CD14-positive monocyte (primary cell): ENCODE data around the gene IL17B. TPM values are rescaled to one million over a fixed set of nuclear protein-coding genes. Genes with fewer than 3 reads are reported as not detected.

Source experiments
- DNase-seq, 3 donors: peaks; one replicate each; pipeline ENCODE4 v3.0.0-alpha.2; 2011 to 2022
- H2AFZ ChIP-seq: 2 replicates; pipeline ENCODE4 v1.6.0; 2012; ENCODE audit warnings: mild to moderate bottlenecking, low read depth, low read length, inconsistent platforms; ENCODE audit not compliant: insufficient read depth, poor library complexity, severe bottlenecking
- H3K27ac ChIP-seq, 2 donors: 1 replicate in 1 of 2; 2 replicates in 1 of 2; pipeline ENCODE4 v1.5.1; 2012 to 2013; ENCODE audit warnings: low read length in 2 of 2, control low read depth in 1 of 2, inconsistent platforms in 1 of 2, low read depth in 1 of 2, mild to moderate bottlenecking in 1 of 2
- H3K27me3 ChIP-seq, 2 donors: one replicate each; pipeline versions ENCODE4 v1.6.0 to v1.6.1; 2011 to 2013; ENCODE audit warnings: low read length in 2 of 2; ENCODE audit not compliant: control insufficient read depth in 2 of 2, insufficient read depth in 2 of 2
- H3K36me3 ChIP-seq, 2 donors: replicated peaks in 1 of 2; 1 replicate in 1 of 2; 2 replicates in 1 of 2; pipeline versions ENCODE4 v1.5.1 to v1.6.1; 2012 to 2013; ENCODE audit warnings: low read length in 2 of 2, control low read depth in 1 of 2, inconsistent platforms in 1 of 2, mild to moderate bottlenecking in 1 of 2; ENCODE audit not compliant: insufficient read depth in 2 of 2, control insufficient read depth in 1 of 2
- H3K4me1 ChIP-seq, 2 donors: 1 replicate in 1 of 2; 2 replicates in 1 of 2; pipeline versions ENCODE4 v1.5.1 to v1.6.1; 2012 to 2013; ENCODE audit warnings: low read length in 2 of 2, control low read depth in 1 of 2, inconsistent platforms in 1 of 2, mild to moderate bottlenecking in 1 of 2, moderate library complexity in 1 of 2; ENCODE audit not compliant: insufficient read depth in 2 of 2, control insufficient read depth in 1 of 2
- H3K4me2 ChIP-seq: replicated peaks from 2 replicates; pipeline ENCODE3; 2012; ENCODE audit warnings: low read length, moderate library complexity, mild to moderate bottlenecking; ENCODE audit not compliant: poor library complexity, severe bottlenecking; ENCODE audit errors: extremely low read depth
- H3K4me3 ChIP-seq, 3 experiments: fragments of 200-600 bp in 1 of 3; sonication (generic) in 1 of 3; replicated peaks in 1 of 3; 1 replicate in 2 of 3; 2 replicates in 1 of 3; pipeline ENCODE4 v1.5.1; 2011 to 2013; ENCODE audit warnings: low read length in 3 of 3, mild to moderate bottlenecking in 3 of 3, control low read depth in 2 of 3, low read depth in 2 of 3, inconsistent platforms in 1 of 3, moderate library complexity in 1 of 3
- H3K79me2 ChIP-seq: 2 replicates; pipeline ENCODE4 v1.6.0; 2012; ENCODE audit warnings: mild to moderate bottlenecking, control low read depth, inconsistent platforms, low read length, moderate library complexity; ENCODE audit not compliant: insufficient read depth
- H3K9ac ChIP-seq: 2 replicates; pipeline ENCODE4 v1.6.0; 2017; ENCODE audit warnings: low read length, mild to moderate bottlenecking; ENCODE audit not compliant: insufficient read depth, poor library complexity, severe bottlenecking
- H3K9me3 ChIP-seq, 2 donors: replicated peaks in 1 of 2; 1 replicate in 1 of 2; 2 replicates in 1 of 2; pipeline versions ENCODE4 v1.5.1 to v1.6.1; 2012 to 2013; ENCODE audit warnings: low read length in 2 of 2, control low read depth in 1 of 2; ENCODE audit not compliant: control insufficient read depth in 1 of 2, insufficient read depth in 1 of 2
- H4K20me1 ChIP-seq: 2 replicates; pipeline ENCODE4 v1.6.0; 2012; ENCODE audit warnings: mild to moderate bottlenecking, low read length, control low read depth, moderate library complexity; ENCODE audit not compliant: insufficient read depth
- H3K27ac Mint-ChIP-seq, 7 donors: one replicate each; pipeline ENCODE4 v1.8.0; 2020; ENCODE audit warnings: mild to moderate bottlenecking in 7 of 7, mixed read lengths in 7 of 7, moderate library complexity in 6 of 7, inconsistent platforms in 2 of 7
- H3K27me3 Mint-ChIP-seq, 3 donors: one replicate each; pipeline ENCODE4 v1.8.0; 2021 to 2022; ENCODE audit warnings: low read depth in 3 of 3, mild to moderate bottlenecking in 3 of 3, mixed read lengths in 3 of 3, moderate library complexity in 3 of 3, inconsistent platforms in 1 of 3
- H3K36me3 Mint-ChIP-seq, 2 donors: one replicate each; pipeline ENCODE4 v1.8.0; 2020; ENCODE audit warnings: mixed read lengths in 2 of 2, inconsistent platforms in 1 of 2, mild to moderate bottlenecking in 1 of 2
- H3K4me1 Mint-ChIP-seq: one replicate; pipeline ENCODE4 v1.8.0; 2020; ENCODE audit warnings: mild to moderate bottlenecking, mixed read lengths
- H3K4me3 Mint-ChIP-seq, 2 donors: one replicate each; pipeline ENCODE4 v1.8.0; 2020; ENCODE audit warnings: mild to moderate bottlenecking in 2 of 2, mixed read lengths in 2 of 2, moderate library complexity in 1 of 2
- H3K9me3 Mint-ChIP-seq, 7 donors: one replicate each; pipeline ENCODE4 v1.8.0; 2020 to 2022; ENCODE audit warnings: mixed read lengths in 7 of 7, mild to moderate bottlenecking in 6 of 7, moderate library complexity in 6 of 7, inconsistent platforms in 2 of 7
- CTCF ChIP-seq: fragments of 200-600 bp; IDR thresholded peaks from one replicate; pipeline ENCODE4 v1.8.0; 2022; ENCODE audit warnings: antibody characterized with exemption, mild to moderate bottlenecking
- WGBS: methylation state at CpG from one replicate; pipeline ENCODE4 v1.1.5; 2013; ENCODE audit warnings: missing lambda C conversion rate; ENCODE audit not compliant: insufficient coverage; 5-methylcytosine and 5-hydroxymethylcytosine counted together
- intact Hi-C, 2 donors: fragments of 100-400 bp; cut with micrococcal nuclease; formaldehyde crosslinking; loops; one replicate each; pipeline versions ENCODE4 v1.15.0 to v1.15.1; 2023
- polyA plus RNA-seq, 3 donors: library from polyadenylated mRNA; depleted of rRNA in 1 of 3; unstranded in 2 of 3; stranded (reverse) in 1 of 3; fragments of 300-500 nt in 2 of 3; fragments of >200 nt in 1 of 3; fragmentation: Illumina TruSeq in 2 of 3; gene quantifications; 1 replicate in 2 of 3; 2 replicates in 1 of 3; pipeline ENCODE4 v1.2.3, GENCODE V29; 2012 to 2021

Gene IL17B
- polyA plus RNA-seq, 3 donors, result not detected

- Mint-ChIP-seq H3K9me3 (peaks cover 0 to 2% (median 0%) of the 10 kb centered on the region in 7 donors), H3K4me3 (no peak overlapping the region), H3K36me3 (no peaks in the 10 kb centered on the region), H3K27ac (no peak overlapping the region), H3K4me1 (peaks cover 18% of the 10 kb centered on the region), H3K27me3 (peaks cover under 1 to 7% (median 4%) of the 10 kb centered on the region in 3 donors)
- Histone ChIP-seq H3K79me2 (no peaks in the 10 kb centered on the region), H3K4me2 (no peak overlapping the region), H2AFZ (no peak overlapping the region), H3K4me3 (no peak overlapping the region), H3K9me3 (no peaks in the 10 kb centered on the region), H3K27me3 (no peaks in the 10 kb centered on the region), H3K4me1 (peaks cover 0 to under 1% of the 10 kb centered on the region in 2 donors), H3K27ac (no peak overlapping the region), H4K20me1 (no peaks in the 10 kb centered on the region), H3K9ac (no peak overlapping the region), H3K36me3 (no peaks in the 10 kb centered on the region)
- TF ChIP-seq CTCF, result no peak
- WGBS, result 71% methylated on average over 3 of the region's 8 CpGs
- no peak for DNase-seq
- intact Hi-C loops, result no loop called here
These were observed 38.1 kb upstream of the IL17B start for GRCh38 chr5:149416987-149417710.

DNA sequence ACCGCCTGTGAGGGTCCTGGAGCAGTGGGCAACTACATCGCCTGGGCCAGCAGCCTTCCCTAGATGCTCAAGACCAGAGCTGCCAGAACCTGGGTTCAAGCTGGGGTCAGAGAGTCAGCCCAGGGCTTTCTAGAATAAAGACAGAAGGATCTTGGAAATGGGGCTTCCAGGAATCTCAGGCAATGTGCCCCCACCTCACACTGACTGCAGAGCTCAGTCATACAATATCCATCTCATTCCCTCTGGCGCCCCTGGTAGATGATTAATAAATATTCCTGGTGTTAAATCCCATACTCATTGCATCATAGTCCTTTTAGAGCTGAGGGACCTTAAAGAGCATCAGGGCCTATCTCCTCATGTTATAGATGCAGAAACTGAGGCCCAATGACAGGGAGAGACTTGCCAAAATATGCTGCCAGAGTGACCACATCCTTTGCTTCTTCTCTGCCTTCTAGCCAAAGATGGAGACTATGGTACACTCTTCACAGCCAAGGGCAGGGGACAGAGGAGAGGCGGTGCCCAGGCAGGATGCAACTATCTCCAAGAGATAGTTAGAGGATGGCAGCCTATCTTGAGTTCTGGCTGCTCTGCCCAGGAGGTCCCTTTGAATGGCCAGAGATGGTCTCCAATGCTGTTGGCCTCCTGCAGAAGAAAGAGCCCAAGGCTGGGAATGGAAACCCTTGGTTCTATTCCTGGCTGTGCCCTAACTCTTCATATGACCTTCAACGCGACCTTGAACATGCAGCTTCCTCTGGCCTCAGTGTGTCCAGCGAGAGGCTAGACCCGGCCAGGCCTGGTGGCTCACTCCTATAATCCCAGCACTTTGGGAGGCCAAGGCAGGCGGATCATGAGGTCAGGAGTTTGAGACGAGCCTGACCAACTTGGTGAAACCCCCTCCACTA, 36.2 kb upstream of the IL17B start:
- Histone ChIP-seq H3K79me2 (no peaks in the 10 kb centered on the region), H3K4me1 (no peaks in the 10 kb centered on the region), H3K27me3 (no peaks in the 10 kb centered on the region), H3K36me3 (no peaks in the 10 kb centered on the region), H3K9me3 (no peaks in the 10 kb centered on the region), H3K4me2 (no peak overlapping the region), H3K9ac (no peak overlapping the region), H2AFZ (no peak overlapping the region), H3K27ac (no peak overlapping the region), H4K20me1 (no peaks in the 10 kb centered on the region), H3K4me3 (no peak overlapping the region)
- H3K27ac Mint-ChIP-seq, result no peak overlapping the region
- intact Hi-C loops, result no loop called here
- H3K4me3 Mint-ChIP-seq, result no peak overlapping the region
- peaks cover 0 to 2% (median 0%) of the 10 kb centered on the region in 7 donors for H3K9me3 Mint-ChIP-seq
- H3K27me3 Mint-ChIP-seq, result peaks cover 0 to 7% (median 4%) of the 10 kb centered on the region in 3 donors
- DNase-seq, result no peak
- H3K4me1 Mint-ChIP-seq, result peaks cover 6% of the 10 kb centered on the region
- 98% methylated on average over 5 of the region's 10 CpGs for WGBS
- H3K36me3 Mint-ChIP-seq, result no peaks in the 10 kb centered on the region
- TF ChIP-seq CTCF, result no peak
